Body of pancreas (tissue), 4 donors: ENCODE measurements around the gene SREBF2.

ENCODE experiments used
- CTCF ChIP-seq, 7 experiments: fragments of 450-650 bp in 4 of 7; fragments of 200-600 bp in 3 of 7; sonication (generic) in 3 of 7; IDR thresholded peaks; one replicate each; pipeline ENCODE4 v1.5.1; 2016 to 2019; ENCODE audit warnings: antibody characterized with exemption in 7 of 7
- POLR2A ChIP-seq, 3 donors: fragments of 450-650 bp; IDR thresholded peaks; one replicate each; pipeline ENCODE4 v1.6.1; 2016; ENCODE audit warnings: antibody characterized with exemption in 3 of 3, mild to moderate bottlenecking in 2 of 3

- TF ChIP-seq CTCF (IDR thresholded peaks at IDR 0.05) (peak; percentile 24 to 74 (median 63)), POLR2A (IDR thresholded peaks at IDR 0.05) (no peak)
Observed at GRCh38 chr22:41822317-41823057, 10.4 kb upstream of the SREBF2 start.
